Spleen (tissue), 11 donors: ENCODE results near the gene LRRC51. TPM values are rescaled to one million over a fixed set of nuclear protein-coding genes. Genes with fewer than 3 reads are reported as not detected.

ENCODE experiments used
- DNase-seq: peaks from one replicate; pipeline ENCODE4 v3.0.0-alpha.2; 2020
- H3K27ac ChIP-seq, 8 donors: fragments of 200-600 bp; sonication (generic) in 7 of 8; 1 replicate in 4 of 8; 2 replicates in 4 of 8; pipeline versions ENCODE4 v1.5.0 to v1.8.0; 2016 to 2021; ENCODE audit warnings: inconsistent platforms in 4 of 8, mild to moderate bottlenecking in 4 of 8, moderate library complexity in 1 of 8
- H3K27me3 ChIP-seq, 7 donors: fragments of 200-600 bp; sonication (generic) in 6 of 7; replicated peaks in 1 of 7; 1 replicate in 4 of 7; 2 replicates in 3 of 7; pipeline versions ENCODE4 v1.5.0 to v1.8.0; 2016 to 2021; ENCODE audit warnings: inconsistent platforms in 3 of 7, mild to moderate bottlenecking in 1 of 7
- H3K36me3 ChIP-seq, 6 donors: fragments of 200-600 bp; sonication (generic) in 5 of 6; 1 replicate in 4 of 6; 2 replicates in 2 of 6; pipeline versions ENCODE4 v1.5.0 to v1.8.0; 2016 to 2021; ENCODE audit warnings: inconsistent platforms in 2 of 6
- H3K4me1 ChIP-seq, 6 donors: fragments of 200-600 bp; sonication (generic) in 5 of 6; 1 replicate in 3 of 6; 2 replicates in 3 of 6; pipeline versions ENCODE4 v1.5.0 to v1.8.0; 2016 to 2021; ENCODE audit warnings: inconsistent platforms in 3 of 6
- H3K4me3 ChIP-seq, 8 donors: fragments of 200-600 bp; sonication (generic) in 7 of 8; 1 replicate in 4 of 8; 2 replicates in 4 of 8; pipeline versions ENCODE4 v1.5.0 to v1.8.0; 2016 to 2021; ENCODE audit warnings: inconsistent platforms in 4 of 8, mild to moderate bottlenecking in 4 of 8, moderate library complexity in 2 of 8
- H3K9me3 ChIP-seq, 8 donors: fragments of 200-600 bp; sonication (generic) in 7 of 8; 1 replicate in 4 of 8; 2 replicates in 4 of 8; pipeline versions ENCODE4 v1.5.0 to v1.8.0; 2016 to 2021; ENCODE audit warnings: inconsistent platforms in 4 of 8
- CTCF ChIP-seq, 11 experiments: fragments of 200-600 bp in 7 of 11; fragments of 450-650 bp in 4 of 11; sonication (generic) in 4 of 11; IDR thresholded peaks in 8 of 11; conservative IDR thresholded peaks in 3 of 11; 1 replicate in 7 of 11; 2 replicates in 4 of 11; pipeline versions ENCODE4 v1.4.0 to v1.8.0; 2016 to 2021; ENCODE audit warnings: antibody characterized with exemption in 11 of 11, inconsistent platforms in 4 of 11, mild to moderate bottlenecking in 1 of 11
- POLR2A ChIP-seq, 3 donors: fragments of 450-650 bp; IDR thresholded peaks; one replicate each; pipeline ENCODE4 v1.5.1; 2017; ENCODE audit warnings: antibody characterized with exemption in 3 of 3, mild to moderate bottlenecking in 1 of 3
- POLR2AphosphoS5 ChIP-seq, 3 donors: sonication (generic); formaldehyde crosslinking; IDR thresholded peaks; one replicate each; pipeline ENCODE4 v1.5.1; 2017; ENCODE audit warnings: antibody characterized with exemption in 3 of 3
- WGBS, 5 donors: extraction: QIAGEN DNeasy Blood & Tissue Kit in 3 of 5; methylation state at CpG; one replicate each; pipeline versions ENCODE4 v1.1.5 to v1.1.7; 2013 to 2018; 5-methylcytosine and 5-hydroxymethylcytosine counted together
- intact Hi-C: fragments of 100-400 bp; cut with DNase I; formaldehyde crosslinking; loops from one replicate; pipeline ENCODE4 v1.15.0; 2023; ENCODE audit warnings: low total_unique reads
- polyA plus RNA-seq, 3 donors: library from polyadenylated mRNA; stranded (reverse); fragments of 200-250 nt; gene quantifications; one replicate each; pipeline ENCODE4 v1.2.1, GENCODE V29; 2013
- total RNA-seq, 7 donors: library from RNA; depleted of rRNA in 3 of 7; stranded (reverse); fragments of >200 nt in 3 of 7; fragmentation: NEBNext Ultra II Directional in 4 of 7; extraction: Animal tissue kit (Norgen Biotek cat#: 25700) in 4 of 7; gene quantifications; one replicate each; pipeline versions ENCODE4 v1.1.0 to v1.2.1, GENCODE V29; 2016 to 2021
- donor health status: healthy with polysubstance abuse.
- donor health status: DM: no; HTN: no; CAD: no; lungs with moderate emphysema.
- donor health status: DM: no; HTN: no; CAD: no.
- donor health status: Bipolar disorder and iron deficiency.
- donor health status: healthy.
- donor health status: DM: no; HTN: no; CAD: no.
- donor health status: DM: yes; HTN: yes; CAD: no.

LRRC51 gene
- total and polyA plus RNA-seq, 10 donors, result 2.0 to 10.0 (median 4.5) TPM

- WGBS, 5 donors, result 0 to 1% (median 0%) methylated on average over 49 of the region's 49 CpGs
- intact Hi-C loops, result no loop called here
- Histone ChIP-seq H3K27me3 (no peaks in the 10 kb centered on the region), H3K27ac (peak within 1 kb of the TSS; percentile 92 to 99 (median 98)), H3K4me3 (peak within 1 kb of the TSS; percentile 30 to 77 (median 48)), H3K36me3 (peaks cover 0 to 37% (median 5%) of the 10 kb centered on the region in 6 donors), H3K4me1 (peaks cover 5 to 33% (median 17%) of the 10 kb centered on the region in 6 donors), H3K9me3 (no peaks in the 10 kb centered on the region)
- TF ChIP-seq POLR2A (IDR thresholded peaks at IDR 0.05) (peak; percentile 83 to 96 (median 95)), POLR2AphosphoS5 (IDR thresholded peaks at IDR 0.05) (peak; percentile 91 to 100 (median 99)), CTCF (IDR thresholded peaks at IDR 0.05 in 8 of 11, conservative IDR thresholded peaks at IDR 0.05 in 3 of 11) (peak in 3 of 11 experiments; percentile 20 to 35 (median 30))
- DNase-seq, result peak; percentile 97
These were observed 31.7 kb downstream of the LRRC51 start, which contains the start of gene ANAPC15 for GRCh38 chr11:72112143-72112977. TSS of gene ANAPC15 (minus strand) at chr11:72112695. CDS start at chr11:72111276, 1,419 bp downstream.

DNA sequence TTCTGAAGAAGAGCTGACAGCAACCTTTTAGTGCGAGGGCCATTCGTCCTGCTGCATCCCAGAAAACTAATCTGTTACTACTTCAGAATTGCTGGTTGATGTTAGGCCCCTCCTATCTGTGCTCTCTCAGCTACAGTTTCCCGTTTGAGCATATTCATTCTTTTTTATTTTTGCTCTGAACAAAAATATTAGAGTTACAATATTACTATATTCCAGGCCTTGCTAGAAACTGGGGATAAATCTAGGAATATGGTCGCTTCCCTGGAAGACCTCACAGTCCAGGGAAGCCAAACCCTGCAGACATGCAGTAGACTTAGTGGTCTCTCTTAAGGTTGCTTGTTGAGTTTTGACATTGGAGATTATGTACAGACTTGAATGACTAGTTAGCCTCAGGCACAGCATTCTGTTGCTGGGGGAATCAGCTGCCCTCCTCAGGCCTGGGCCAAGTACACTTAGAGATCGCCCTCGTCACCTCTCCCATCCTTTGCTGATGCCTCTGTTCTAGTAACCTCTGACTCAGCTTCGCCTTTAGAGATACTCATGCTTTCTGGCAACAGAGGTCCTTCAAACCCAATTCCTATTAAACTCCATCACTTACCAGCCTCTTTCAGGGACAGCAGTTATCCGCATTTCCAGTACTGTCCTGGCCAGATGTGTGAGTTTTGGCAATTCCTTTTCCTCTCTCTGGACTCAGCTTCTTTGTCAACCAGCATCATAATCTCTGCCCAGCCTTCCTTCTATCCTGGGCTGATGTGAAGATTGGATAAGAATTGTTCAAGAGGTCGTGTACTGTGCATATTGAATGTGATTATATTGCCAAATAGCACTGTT lies 32.5 kb downstream of the LRRC51 start:
- no peak for TF ChIP-seq POLR2AphosphoS5 (IDR thresholded peaks at IDR 0.05)
- no peaks in the 10 kb centered on the region for H3K27me3 ChIP-seq
- no peaks in the 10 kb centered on the region for H3K9me3 ChIP-seq
- H3K27ac ChIP-seq, result peak overlapping the region; percentile 92 to 99 (median 98)
- no peak for DNase-seq
- intact Hi-C loops, result no loop called here
- peak overlapping the region in 7 of 8 donors; percentile 45 to 77 (median 51) for H3K4me3 ChIP-seq
- peaks cover 0 to 29% (median 5%) of the 10 kb centered on the region in 6 donors for H3K36me3 ChIP-seq
- WGBS, 5 donors, result 62 to 67% (median 66%) methylated on average over 9 of the region's 9 CpGs
- peaks cover 5 to 36% (median 17%) of the 10 kb centered on the region in 6 donors for H3K4me1 ChIP-seq

DNA sequence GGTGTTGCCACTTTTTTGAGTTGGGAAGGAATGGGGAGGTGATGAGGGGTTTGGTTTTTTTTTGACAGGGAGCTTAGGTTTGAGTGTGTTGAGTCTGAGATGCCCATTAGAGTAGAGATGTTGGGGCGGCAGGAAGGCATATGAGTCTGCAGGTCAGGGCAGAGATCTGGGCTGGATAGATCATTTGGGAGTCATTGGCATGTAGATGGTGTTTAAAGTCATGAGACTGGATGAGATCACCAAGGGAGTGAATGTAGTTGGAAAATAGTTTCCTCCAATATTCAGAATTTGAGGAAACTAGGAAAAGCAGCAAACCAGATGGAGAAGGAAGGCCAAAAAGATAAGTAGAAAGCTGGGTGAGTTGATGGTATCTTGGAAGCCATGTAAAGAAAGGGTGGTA lies 33.9 kb downstream of the LRRC51 start:
- Histone ChIP-seq H3K27me3 (no peaks in the 10 kb centered on the region), H3K4me1 (peaks cover 5 to 47% (median 17%) of the 10 kb centered on the region in 6 donors), H3K27ac (no peak overlapping the region), H3K36me3 (peaks cover 0 to 15% (median 2%) of the 10 kb centered on the region in 6 donors), H3K9me3 (no peaks in the 10 kb centered on the region), H3K4me3 (no peak overlapping the region)
- 95 to 100% (median 97%) methylated on average over 1 of the region's 1 CpG for WGBS, 5 donors
- intact Hi-C loops, result no loop called here
- no peak for TF ChIP-seq CTCF (IDR thresholded peaks at IDR 0.05 in 8 of 11, conservative IDR thresholded peaks at IDR 0.05 in 3 of 11)
- TF ChIP-seq POLR2AphosphoS5 (IDR thresholded peaks at IDR 0.05), result no peak
- DNase-seq, result no peak

DNA sequence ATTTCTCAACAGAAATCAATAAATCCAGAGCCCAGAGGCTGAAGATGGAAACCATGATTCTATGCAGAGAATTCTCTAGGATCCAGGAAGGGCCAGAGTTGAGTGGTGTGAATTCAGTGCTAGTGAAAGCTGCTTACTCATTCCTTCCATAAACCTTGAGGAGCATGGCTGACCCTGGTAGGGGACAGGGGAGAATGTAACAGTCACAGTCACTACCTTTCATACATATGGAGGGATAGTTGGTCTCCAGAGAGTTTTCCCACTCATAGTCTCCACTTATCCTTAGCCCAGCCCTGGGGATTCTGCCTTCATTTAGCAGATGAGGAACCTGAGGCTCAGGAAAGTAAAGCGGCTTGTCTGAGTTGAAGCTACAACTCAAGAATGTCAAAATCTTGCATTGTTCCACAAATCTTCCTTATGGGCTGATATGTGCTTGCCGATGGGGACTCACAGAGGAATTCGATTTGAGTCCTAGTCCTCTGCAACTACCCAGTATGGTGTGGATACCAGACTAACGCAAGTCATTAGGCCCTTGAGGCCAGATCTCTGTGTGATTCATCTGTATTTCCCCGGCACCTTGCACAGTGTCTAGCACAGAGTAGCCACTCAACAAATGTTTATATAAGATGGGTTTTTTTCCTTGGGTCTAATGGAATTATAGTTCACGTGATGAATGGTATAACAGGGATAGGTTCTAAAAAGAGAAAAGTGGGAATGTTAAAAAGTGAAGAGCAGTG lies 35.5 kb downstream of the LRRC51 start:
- no peak for DNase-seq
- peaks cover 5 to 42% (median 14%) of the 10 kb centered on the region in 6 donors for H3K4me1 ChIP-seq
- intact Hi-C loops, result no loop called here
- H3K9me3 ChIP-seq, result no peaks in the 10 kb centered on the region
- H3K27me3 ChIP-seq, result no peaks in the 10 kb centered on the region
- H3K4me3 ChIP-seq, result no peak overlapping the region
- WGBS, 5 donors, result 86 to 96% (median 96%) methylated on average over 6 of the region's 6 CpGs
- no peaks in the 10 kb centered on the region for H3K36me3 ChIP-seq
- H3K27ac ChIP-seq, result peak overlapping the region in 3 of 8 donors; percentile 2 to 88 (median 86)
- TF ChIP-seq CTCF (IDR thresholded peaks at IDR 0.05 in 8 of 11, conservative IDR thresholded peaks at IDR 0.05 in 3 of 11), result no peak
- no peak for TF ChIP-seq POLR2A (IDR thresholded peaks at IDR 0.05)
- no peak for TF ChIP-seq POLR2AphosphoS5 (IDR thresholded peaks at IDR 0.05)
